Fibroblast of the aortic adventitia (primary cell): ENCODE results near the gene PLEKHM3. TPM values are rescaled to one million over a fixed set of nuclear protein-coding genes. Genes with fewer than 3 reads are reported as not detected.

Experiments
- DNase-seq: peaks from one replicate; pipeline ENCODE4 v3.0.0-alpha.2; 2010; ENCODE audit warnings: low read depth
- H3K4me3 ChIP-seq: 2 replicates; pipeline ENCODE4 v1.5.1; 2011; ENCODE audit warnings: low read depth, mild to moderate bottlenecking, control low read depth, low read length, moderate library complexity
- CTCF ChIP-seq: IDR thresholded peaks from 2 replicates; pipeline ENCODE4 v1.5.1; 2011; ENCODE audit warnings: mild to moderate bottlenecking, low read length, control low read depth, inconsistent platforms; ENCODE audit not compliant: insufficient read depth
- total RNA-seq: library from RNA; depleted of rRNA; stranded (reverse); fragments of >200 nt; gene quantifications from 2 replicates; pipeline ENCODE4 v1.2.3, GENCODE V29; 2012; ENCODE audit warnings: low replicate concordance

PLEKHM3 gene
- total RNA-seq, 1 donor, result 15.1 TPM

GRCh38 chr2:208037564-208038487 lies 12.5 kb upstream of the PLEKHM3 start:
- H3K4me3 ChIP-seq, result no peak overlapping the region
- no peak for TF ChIP-seq CTCF
- no peak for DNase-seq

GRCh38 chr2:208036357-208036756 lies 11.0 kb upstream of the PLEKHM3 start:
- TF ChIP-seq CTCF, result no peak
- DNase-seq, result no peak
- no peak overlapping the region for H3K4me3 ChIP-seq

GRCh38 chr2:208034503-208035140 lies 9.3 kb upstream of the PLEKHM3 start:
- DNase-seq, result no peak
- no peak for TF ChIP-seq CTCF
- H3K4me3 ChIP-seq, result no peak overlapping the region

GRCh38 chr2:208033701-208034502 lies 8.6 kb upstream of the PLEKHM3 start:
- peak; percentile 18 for DNase-seq
- H3K4me3 ChIP-seq, result no peak overlapping the region
- peak; percentile 12 for TF ChIP-seq CTCF

- no peak for TF ChIP-seq CTCF
- no peak overlapping the region for H3K4me3 ChIP-seq
- DNase-seq, result peak; percentile 23
These were observed 6.3 kb upstream of the PLEKHM3 start for GRCh38 chr2:208031608-208032019.

GRCh38 chr2:208025814-208026184 lies 472 bp upstream of the PLEKHM3 start:
- peak overlapping the region; percentile 97 for H3K4me3 ChIP-seq
- TF ChIP-seq CTCF, result no peak
- no peak for DNase-seq
